LoVo (cell line): ENCODE data around the gene MYO15B.

Experiments
- DNase-seq: peaks from one replicate; pipeline ENCODE4 v3.0.0-alpha.2; 2016; ENCODE audit warnings: low spot score

MYO15B gene

GRCh38 chr17:75602644-75603043 is 15.0 kb downstream of the MYO15B start:
- DNase-seq = no peak

- DNase-seq = no peak
Measured at GRCh38 chr17:75603123-75603522, 15.5 kb downstream of the MYO15B start.

- peak; percentile 61 for DNase-seq
Measured at GRCh38 chr17:75604034-75604695, 16.6 kb downstream of the MYO15B start.

GRCh38 chr17:75605790-75606189 is 18.2 kb downstream of the MYO15B start:
- no peak for DNase-seq

- DNase-seq = no peak
Measured at GRCh38 chr17:75607086-75607485, 19.5 kb downstream of the MYO15B start.

- DNase-seq = peak; percentile 89
Measured at GRCh38 chr17:75610103-75610984, 22.7 kb downstream of the MYO15B start.

- peak; percentile 75 for DNase-seq
Measured at GRCh38 chr17:75611851-75612429, 24.3 kb downstream of the MYO15B start.

GRCh38 chr17:75612906-75613626 is 25.5 kb downstream of the MYO15B start:
- DNase-seq = no peak

GRCh38 chr17:75614006-75614405 is 26.4 kb downstream of the MYO15B start:
- no peak for DNase-seq

GRCh38 chr17:75614556-75615270 is 27.1 kb downstream of the MYO15B start:
- no peak for DNase-seq

- DNase-seq = no peak
Measured at GRCh38 chr17:75615301-75615700, 27.7 kb downstream of the MYO15B start.

GRCh38 chr17:75616521-75617122 is 29.0 kb downstream of the MYO15B start:
- DNase-seq = no peak

GRCh38 chr17:75617218-75617617 is 29.6 kb downstream of the MYO15B start:
- peak; percentile 94 for DNase-seq

- no peak for DNase-seq
Measured at GRCh38 chr17:75617675-75618074, 30.1 kb downstream of the MYO15B start.

GRCh38 chr17:75619506-75620431 is 32.2 kb downstream of the MYO15B start:
- DNase-seq = no peak

GRCh38 chr17:75621489-75621888 is 33.9 kb downstream of the MYO15B start:
- no peak for DNase-seq

- no peak for DNase-seq
Measured at GRCh38 chr17:75622076-75622475, 34.5 kb downstream of the MYO15B start.

- no peak for DNase-seq
Measured at GRCh38 chr17:75622771-75623273, 35.2 kb downstream of the MYO15B start.

GRCh38 chr17:75623386-75623785 is 35.8 kb downstream of the MYO15B start:
- DNase-seq = no peak

GRCh38 chr17:75624021-75624420 is 36.4 kb downstream of the MYO15B start:
- DNase-seq = no peak
